ENCODE results near the gene SF3B4. TPM values are rescaled to one million over a fixed set of nuclear protein-coding genes. Genes with fewer than 3 reads are reported as not detected.
"Not testable (repeated sequence)": the region's sequence is repeated elsewhere in the genome, so short reads cannot be mapped to it uniquely, and the experiment has no call there.

The SF3B4 gene
- total and polyA plus RNA-seq, 7 donors, result 7.8 to 51.1 (median 17.7) TPM

- Histone ChIP-seq H3K9me3 (no peaks in the 10 kb centered on the region), H3K27ac (peak overlapping the region; percentile 40 to 58 (median 50)), H3K27me3 (no peaks in the 10 kb centered on the region), H3K4me1 (peaks cover 0 to 7% (median 3%) of the 10 kb centered on the region in 4 donors), H3K4me3 (no peak overlapping the region), H3K36me3 (peaks cover 8 to 85% (median 49%) of the 10 kb centered on the region in 4 donors)
- intact Hi-C loops (cut with DNase I), result loop anchor here (1.0 to 5.0 kb wide), 3 partner anchors 88 to 225 kb away; no protein-coding TSS in a partner anchor
- TF ChIP-seq EP300 (IDR thresholded peaks at IDR 0.05) (no peak), POLR2A (IDR thresholded peaks at IDR 0.05) (no peak), POLR2AphosphoS5 (IDR thresholded peaks at IDR 0.05) (no peak), CTCF (IDR thresholded peaks at IDR 0.05) (peak; percentile 68 to 79 (median 74))
- WGBS, 2 donors, result 25% methylated on average over 3 of the region's 3 CpGs
- no peak for DNase-seq
Observed at GRCh38 chr1:149962039-149962647, 34.5 kb upstream of the SF3B4 start.

GRCh38 chr1:149957548-149957947 is 29.9 kb upstream of the SF3B4 start:
- WGBS, 2 donors, result 96 to 97% methylated on average over 14 of the region's 14 CpGs

GRCh38 chr1:149949911-149950310 is 22.3 kb upstream of the SF3B4 start:
- intact Hi-C loops (cut with DNase I), result no loop called here
- 86 to 88% methylated on average over 6 of the region's 6 CpGs for WGBS, 2 donors
- Histone ChIP-seq H3K27me3 (no peaks in the 10 kb centered on the region), H3K36me3 (peaks cover 10 to 59% (median 25%) of the 10 kb centered on the region in 4 donors), H3K27ac (no peak overlapping the region), H3K4me3 (no peak overlapping the region), H3K4me1 (no peaks in the 10 kb centered on the region), H3K9me3 (no peaks in the 10 kb centered on the region)
- no peak for TF ChIP-seq EP300 (IDR thresholded peaks at IDR 0.05)
- TF ChIP-seq POLR2A (IDR thresholded peaks at IDR 0.05), result no peak
- no peak for TF ChIP-seq POLR2AphosphoS5 (IDR thresholded peaks at IDR 0.05)
- TF ChIP-seq CTCF (IDR thresholded peaks at IDR 0.05), result no peak
- no peak for DNase-seq

More at GRCh38 chr1:149957548-149957947, 29.9 kb upstream of the SF3B4 start:
- intact Hi-C loops (cut with DNase I); DNase-seq; H3K27ac ChIP-seq; H3K4me3 ChIP-seq; H3K27me3 ChIP-seq; H3K4me1 ChIP-seq; H3K9me3 ChIP-seq: not testable (repeated sequence)
- peaks cover 8 to 50% (median 17%) of the 10 kb centered on the region in 4 donors for H3K36me3 ChIP-seq

GRCh38 chr1:149945206-149945605 is 17.6 kb upstream of the SF3B4 start:
- Histone ChIP-seq H3K27ac (no peak overlapping the region), H3K4me3 (no peak overlapping the region), H3K9me3 (no peaks in the 10 kb centered on the region), H3K27me3 (no peaks in the 10 kb centered on the region), H3K36me3 (peaks cover 14 to 66% (median 31%) of the 10 kb centered on the region in 4 donors), H3K4me1 (peaks cover 0 to 6% (median 2%) of the 10 kb centered on the region in 4 donors)
- 91 to 94% methylated on average over 4 of the region's 4 CpGs for WGBS, 2 donors
- intact Hi-C loops (cut with DNase I), result no loop called here
- TF ChIP-seq POLR2AphosphoS5 (IDR thresholded peaks at IDR 0.05) (no peak), EP300 (IDR thresholded peaks at IDR 0.05) (no peak), CTCF (IDR thresholded peaks at IDR 0.05) (no peak), POLR2A (IDR thresholded peaks at IDR 0.05) (no peak)
- DNase-seq, result no peak

GRCh38 chr1:149942885-149943284 is 15.3 kb upstream of the SF3B4 start:
- 7 to 39% methylated on average over 3 of the region's 3 CpGs for WGBS, 2 donors

More at GRCh38 chr1:149942885-149943284, 15.3 kb upstream of the SF3B4 start:
- Histone ChIP-seq H3K36me3 (peaks cover 9 to 43% (median 22%) of the 10 kb centered on the region in 4 donors), H3K27ac (peak overlapping the region in 2 of 4 donors; percentile 34 to 38), H3K9me3 (no peaks in the 10 kb centered on the region), H3K27me3 (no peaks in the 10 kb centered on the region), H3K4me1 (peaks cover 0 to 23% (median 16%) of the 10 kb centered on the region in 4 donors), H3K4me3 (no peak overlapping the region)
- intact Hi-C loops (cut with DNase I), result no loop called here
- no peak for DNase-seq
- no peak for TF ChIP-seq EP300 (IDR thresholded peaks at IDR 0.05)
- no peak for TF ChIP-seq POLR2A (IDR thresholded peaks at IDR 0.05)
- TF ChIP-seq POLR2AphosphoS5 (IDR thresholded peaks at IDR 0.05), result no peak
- no peak for TF ChIP-seq CTCF (IDR thresholded peaks at IDR 0.05)

Data from sigmoid colon (tissue), 7 donors.